HG03460 (cell line): ENCODE results near the gene HAGHL.
A peak's percentile ranks its signal among the peaks of the same experiment; 100 is the strongest.
"Not testable (repeated sequence)": the region's sequence is repeated elsewhere in the genome, so short reads cannot be mapped to it uniquely, and the experiment has no call there.

Experiments
- ATAC-seq: cut with Tn5 transposase; IDR thresholded peaks from one replicate; pipeline ENCODE4 v1.9.1; 2021; ENCODE audit not compliant: unreplicated experiment

Gene HAGHL

GRCh38 chr16:733382-734207 is 6.7 kb downstream of the HAGHL start:
- no peak for ATAC-seq

GRCh38 chr16:734208-734980 is 7.5 kb downstream of the HAGHL start:
- no peak for ATAC-seq

GRCh38 chr16:734981-735881 is 8.3 kb downstream of the HAGHL start:
- ATAC-seq: no peak

- ATAC-seq: no peak
Measured at GRCh38 chr16:735982-736453, 9.1 kb downstream of the HAGHL start.

- ATAC-seq: no peak
Measured at GRCh38 chr16:736936-737481, 10.1 kb downstream of the HAGHL start.

GRCh38 chr16:739560-740458 is 12.9 kb downstream of the HAGHL start:
- ATAC-seq: no peak

- peak; percentile 6 for ATAC-seq
Measured at GRCh38 chr16:740459-740763, 13.5 kb downstream of the HAGHL start.

GRCh38 chr16:740764-741505 is 14.0 kb downstream of the HAGHL start, which contains the start of gene CIAO3:
Gene CIAO3 (minus strand): TSS chr16:740997. CDS start chr16:740985, 12 bp downstream.
- ATAC-seq: peak; percentile 70

GRCh38 chr16:741986-742629 is 15.2 kb downstream of the HAGHL start:
- ATAC-seq: no peak

GRCh38 chr16:742894-743293 is 16.0 kb downstream of the HAGHL start:
- not testable (repeated sequence) for ATAC-seq

- no peak for ATAC-seq
Measured at GRCh38 chr16:743794-744500, 17.0 kb downstream of the HAGHL start.

- no peak for ATAC-seq
Measured at GRCh38 chr16:745739-746138, 18.8 kb downstream of the HAGHL start.

- ATAC-seq: no peak
Measured at GRCh38 chr16:746637-747036, 19.7 kb downstream of the HAGHL start.

GRCh38 chr16:747978-748746 is 21.3 kb downstream of the HAGHL start:
- ATAC-seq: no peak

GRCh38 chr16:749010-749409 is 22.1 kb downstream of the HAGHL start:
- ATAC-seq: no peak

GRCh38 chr16:750485-750884 is 23.6 kb downstream of the HAGHL start:
- ATAC-seq: no peak
